BLaER1 (cell line): Measurements from ENCODE around the gene IMMP2L.

Source experiments
- H3K27ac ChIP-seq: shearing (Covaris generic); formaldehyde crosslinking; 2 replicates; pipeline ENCODE4 v1.8.1; 2022
- H3K27me3 ChIP-seq: shearing (Covaris generic); formaldehyde crosslinking; 2 replicates; pipeline ENCODE4 v1.8.1; 2022
- H3K36me3 ChIP-seq: shearing (Covaris generic); formaldehyde crosslinking; 2 replicates; pipeline ENCODE4 v1.8.1; 2022
- H3K4me1 ChIP-seq: shearing (Covaris generic); formaldehyde crosslinking; 2 replicates; pipeline ENCODE4 v1.8.1; 2022
- H3K4me2 ChIP-seq: shearing (Covaris generic); formaldehyde crosslinking; 2 replicates; pipeline ENCODE4 v1.8.1; 2022
- H3K4me3 ChIP-seq: shearing (Covaris generic); formaldehyde crosslinking; 2 replicates; pipeline ENCODE4 v1.8.1; 2022
- H3K9ac ChIP-seq: shearing (Covaris generic); formaldehyde crosslinking; 2 replicates; pipeline ENCODE4 v1.8.1; 2022
- H3K9me3 ChIP-seq: shearing (Covaris generic); formaldehyde crosslinking; 2 replicates; pipeline ENCODE4 v1.8.1; 2022
- H4K20me1 ChIP-seq: shearing (Covaris generic); formaldehyde crosslinking; 2 replicates; pipeline ENCODE4 v1.8.1; 2022
- Cebpa-rat ChIP-seq: shearing (Covaris generic); IDR thresholded peaks from 2 replicates; pipeline ENCODE4 v1.8.1; 2022

Gene IMMP2L

GRCh38 chr7:111438369-111439289, 123.7 kb downstream of the IMMP2L start:
- H3K4me3 ChIP-seq, result no peak overlapping the region
- H3K27ac ChIP-seq, result no peak overlapping the region
- H4K20me1 ChIP-seq, result no peaks in the 10 kb centered on the region
- H3K4me1 ChIP-seq, result no peaks in the 10 kb centered on the region
- H3K4me2 ChIP-seq, result no peak overlapping the region
- H3K9ac ChIP-seq, result no peak overlapping the region
- H3K9me3 ChIP-seq, result peaks cover 26% of the 10 kb centered on the region
- no peak for TF ChIP-seq Cebpa-rat
- no peaks in the 10 kb centered on the region for H3K27me3 ChIP-seq
- H3K36me3 ChIP-seq, result no peaks in the 10 kb centered on the region

- H3K9ac ChIP-seq, result no peak overlapping the region
- H3K9me3 ChIP-seq, result peaks cover 32% of the 10 kb centered on the region
- H3K4me1 ChIP-seq, result no peaks in the 10 kb centered on the region
- H3K4me2 ChIP-seq, result no peak overlapping the region
- H3K27me3 ChIP-seq, result no peaks in the 10 kb centered on the region
- no peak overlapping the region for H3K27ac ChIP-seq
- no peaks in the 10 kb centered on the region for H3K36me3 ChIP-seq
- no peak for TF ChIP-seq Cebpa-rat
- H3K4me3 ChIP-seq, result no peak overlapping the region
- no peaks in the 10 kb centered on the region for H4K20me1 ChIP-seq
Measured at GRCh38 chr7:111437736-111438135, 124.6 kb downstream of the IMMP2L start.

DNA sequence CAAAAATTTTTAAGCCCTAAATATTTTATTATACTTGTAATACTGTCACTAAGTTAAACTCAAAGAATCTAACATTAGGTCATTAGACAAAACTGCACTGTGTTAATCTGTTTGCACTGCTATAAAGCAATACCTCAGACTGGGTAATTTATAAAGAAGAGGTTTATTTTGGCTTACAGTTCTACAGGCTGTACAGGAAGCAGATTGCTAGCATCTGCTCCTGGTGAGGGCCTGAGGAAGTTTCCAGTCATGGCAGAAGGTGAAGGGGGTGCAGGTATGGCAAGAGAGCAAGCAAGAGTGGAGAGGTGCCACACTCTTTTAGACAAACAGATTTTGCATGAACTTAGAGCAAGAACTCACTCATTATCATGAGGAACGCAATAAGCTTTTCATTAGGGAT, 125.7 kb downstream of the IMMP2L start:
- Histone ChIP-seq H4K20me1 (no peaks in the 10 kb centered on the region), H3K36me3 (no peaks in the 10 kb centered on the region), H3K4me1 (no peaks in the 10 kb centered on the region), H3K4me3 (no peak overlapping the region), H3K9me3 (peaks cover 32% of the 10 kb centered on the region), H3K27ac (no peak overlapping the region), H3K4me2 (no peak overlapping the region), H3K27me3 (no peaks in the 10 kb centered on the region), H3K9ac (no peak overlapping the region)
- no peak for TF ChIP-seq Cebpa-rat

DNA sequence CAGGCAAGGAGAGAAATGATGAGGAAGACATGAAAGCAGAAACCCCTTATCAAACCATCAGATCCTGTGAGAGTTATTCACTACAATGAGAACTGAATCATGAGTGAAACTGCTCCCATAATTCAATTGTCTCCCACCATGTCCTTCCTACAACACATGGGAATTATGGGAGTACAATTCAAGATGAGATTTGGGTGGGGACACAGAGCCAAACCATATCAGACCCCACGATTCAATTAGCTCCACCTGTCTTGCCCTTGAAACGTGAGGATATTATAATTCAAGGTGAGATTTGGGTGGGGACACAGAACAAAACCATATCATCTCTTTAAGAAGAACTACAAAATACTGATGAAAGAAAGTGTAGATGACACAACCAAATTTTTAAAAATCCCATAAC, 128.9 kb downstream of the IMMP2L start:
- no peak overlapping the region for H3K4me2 ChIP-seq
- no peaks in the 10 kb centered on the region for H4K20me1 ChIP-seq
- TF ChIP-seq Cebpa-rat, result no peak
- H3K9ac ChIP-seq, result no peak overlapping the region
- no peak overlapping the region for H3K27ac ChIP-seq
- H3K36me3 ChIP-seq, result no peaks in the 10 kb centered on the region
- H3K9me3 ChIP-seq, result peaks cover 28% of the 10 kb centered on the region
- H3K27me3 ChIP-seq, result no peaks in the 10 kb centered on the region
- no peak overlapping the region for H3K4me3 ChIP-seq
- no peaks in the 10 kb centered on the region for H3K4me1 ChIP-seq

DNA sequence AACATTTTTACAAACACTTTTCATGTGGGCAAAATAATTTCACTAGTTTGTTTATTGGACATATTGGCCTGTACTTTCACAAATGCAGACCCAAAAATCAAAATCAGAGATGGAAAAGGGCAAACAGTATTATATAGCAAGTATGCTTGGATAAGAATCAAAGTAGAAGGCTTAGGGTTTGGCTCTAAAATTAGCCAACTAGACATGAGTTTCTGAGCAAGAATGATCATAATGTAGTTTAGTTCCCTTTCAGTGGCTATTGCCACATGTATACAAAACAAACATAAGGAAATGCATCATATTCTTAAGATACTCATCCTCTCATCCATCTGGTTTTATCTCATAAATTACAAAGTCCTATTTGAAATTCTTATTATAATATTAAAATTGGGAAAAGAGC, 132.5 kb downstream of the IMMP2L start:
- Histone ChIP-seq H4K20me1 (no peaks in the 10 kb centered on the region), H3K4me2 (no peak overlapping the region), H3K9ac (no peak overlapping the region), H3K4me3 (no peak overlapping the region), H3K27me3 (no peaks in the 10 kb centered on the region), H3K36me3 (no peaks in the 10 kb centered on the region), H3K9me3 (peaks cover 18% of the 10 kb centered on the region), H3K4me1 (no peaks in the 10 kb centered on the region), H3K27ac (no peak overlapping the region)
- no peak for TF ChIP-seq Cebpa-rat

GRCh38 chr7:111424768-111425167, 137.5 kb downstream of the IMMP2L start:
- Histone ChIP-seq H3K27me3 (no peaks in the 10 kb centered on the region), H4K20me1 (no peaks in the 10 kb centered on the region), H3K9me3 (0 out of 2 replicates have a peak, but pooled peaks cover 9% of the 10 kb centered on the region), H3K9ac (no peak overlapping the region), H3K4me1 (no peaks in the 10 kb centered on the region), H3K4me3 (no peak overlapping the region), H3K4me2 (no peak overlapping the region), H3K36me3 (no peaks in the 10 kb centered on the region), H3K27ac (no peak overlapping the region)
- no peak for TF ChIP-seq Cebpa-rat

DNA sequence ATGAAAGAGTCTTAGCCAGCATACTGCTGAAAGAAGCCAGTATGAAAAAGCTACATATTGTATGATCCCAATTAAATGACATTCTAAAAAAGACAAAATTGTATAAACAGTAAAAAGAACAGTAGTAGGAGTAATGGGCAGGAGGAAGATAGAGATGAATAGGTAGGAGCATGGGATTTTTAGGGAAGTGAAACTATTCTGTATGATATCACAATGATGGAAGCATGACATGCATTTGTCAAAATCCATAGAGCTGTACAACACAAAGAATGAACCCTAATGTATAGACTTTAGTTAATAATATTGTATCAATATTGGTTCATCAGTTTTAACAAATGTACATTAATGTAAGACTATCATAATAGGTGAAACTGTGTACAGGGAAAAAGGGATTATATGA, 147.9 kb downstream of the IMMP2L start:
- 0 out of 2 replicates have a peak, but pooled peaks cover 4% of the 10 kb centered on the region for H4K20me1 ChIP-seq
- H3K9ac ChIP-seq, result no peak overlapping the region
- H3K27ac ChIP-seq, result no peak overlapping the region
- no peaks in the 10 kb centered on the region for H3K9me3 ChIP-seq
- H3K36me3 ChIP-seq, result no peaks in the 10 kb centered on the region
- H3K4me1 ChIP-seq, result no peaks in the 10 kb centered on the region
- no peak for TF ChIP-seq Cebpa-rat
- H3K4me2 ChIP-seq, result no peak overlapping the region
- H3K27me3 ChIP-seq, result no peaks in the 10 kb centered on the region
- no peak overlapping the region for H3K4me3 ChIP-seq

DNA sequence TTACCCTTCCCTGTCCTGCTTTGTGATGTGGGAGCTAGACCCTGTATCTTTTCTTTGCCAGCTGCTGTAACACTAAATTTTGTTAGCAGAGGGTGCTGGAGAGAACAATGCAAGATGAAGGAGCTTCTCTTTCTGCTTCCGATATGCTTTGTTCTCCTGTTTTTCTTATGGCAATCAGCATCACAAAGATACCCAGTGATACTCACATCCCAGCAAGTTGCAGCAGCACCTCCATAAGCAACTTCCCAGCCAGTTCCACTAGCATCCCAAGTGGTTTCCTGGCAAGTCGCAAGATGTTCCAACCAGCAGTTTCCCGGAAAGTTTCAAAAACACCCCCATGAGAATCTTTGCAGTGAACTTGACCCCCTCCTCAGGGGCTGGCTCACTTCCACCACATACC, 148.6 kb downstream of the IMMP2L start:
- Histone ChIP-seq H3K9ac (no peak overlapping the region), H4K20me1 (0 out of 2 replicates have a peak, but pooled peaks cover 4% of the 10 kb centered on the region), H3K9me3 (no peaks in the 10 kb centered on the region), H3K27ac (no peak overlapping the region), H3K27me3 (no peaks in the 10 kb centered on the region), H3K4me2 (no peak overlapping the region), H3K4me1 (no peaks in the 10 kb centered on the region), H3K36me3 (no peaks in the 10 kb centered on the region), H3K4me3 (no peak overlapping the region)
- TF ChIP-seq Cebpa-rat, result no peak

GRCh38 chr7:111410899-111411298, 151.4 kb downstream of the IMMP2L start:
- no peaks in the 10 kb centered on the region for H3K27me3 ChIP-seq
- no peak overlapping the region for H3K27ac ChIP-seq
- no peak overlapping the region for H3K4me2 ChIP-seq
- no peaks in the 10 kb centered on the region for H3K9me3 ChIP-seq
- no peak for TF ChIP-seq Cebpa-rat
- no peaks in the 10 kb centered on the region for H3K36me3 ChIP-seq
- H3K4me1 ChIP-seq, result no peaks in the 10 kb centered on the region
- no peak overlapping the region for H3K4me3 ChIP-seq
- 0 out of 2 replicates have a peak, but pooled peaks cover 4% of the 10 kb centered on the region for H4K20me1 ChIP-seq
- no peak overlapping the region for H3K9ac ChIP-seq

DNA sequence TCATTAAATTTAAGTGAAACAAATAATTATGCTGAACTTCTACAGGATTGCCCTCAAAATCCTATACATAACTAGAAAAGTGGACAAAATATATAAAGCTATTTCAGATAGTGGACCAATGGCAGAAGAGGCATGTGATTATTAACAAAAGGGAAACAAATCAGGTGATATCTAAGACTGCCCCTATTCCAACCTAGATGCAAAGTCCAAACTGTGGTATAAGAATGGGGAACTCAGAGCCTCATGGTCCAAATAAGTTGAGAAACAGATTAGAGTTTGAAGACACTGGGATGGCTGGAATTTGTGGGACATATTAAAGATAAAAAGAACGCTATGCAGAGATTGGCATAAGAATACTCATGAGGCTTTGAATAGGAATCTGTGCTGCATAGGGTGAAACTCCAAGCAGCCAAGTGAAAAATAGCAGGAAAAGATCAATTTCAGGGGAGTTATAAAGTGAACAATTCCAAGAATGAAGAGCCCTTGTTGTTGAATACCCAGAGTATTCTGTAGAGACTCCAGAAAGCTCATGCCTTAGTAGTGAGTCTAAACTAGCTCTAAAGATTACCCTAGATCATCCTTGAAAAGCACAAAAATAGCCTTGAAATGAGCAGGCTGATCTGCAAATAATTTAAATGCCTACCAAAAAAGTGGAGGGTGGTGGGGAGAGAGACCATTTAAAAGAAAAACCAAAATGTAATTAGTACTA, 152.4 kb downstream of the IMMP2L start:
- Histone ChIP-seq H3K9ac (no peak overlapping the region), H4K20me1 (0 out of 2 replicates have a peak, but pooled peaks cover 4% of the 10 kb centered on the region), H3K27me3 (no peaks in the 10 kb centered on the region), H3K27ac (no peak overlapping the region), H3K4me3 (no peak overlapping the region), H3K4me2 (no peak overlapping the region), H3K36me3 (no peaks in the 10 kb centered on the region), H3K4me1 (no peaks in the 10 kb centered on the region), H3K9me3 (no peaks in the 10 kb centered on the region)
- no peak for TF ChIP-seq Cebpa-rat
